Dendritic cell treated with granulocyte-macrophage colony-stimulating factor and Interleukin-4, amounts not matched to agents 40 ng/mL and 50 ng/mL, for 4 days (primary cell): ENCODE data around the gene EIF4G3.
"Not testable (repeated sequence)": the region's sequence is repeated elsewhere in the genome, so short reads cannot be mapped to it uniquely, and the experiment has no call there.

Experiments used
- H3K27ac Mint-ChIP-seq: one replicate; pipeline ENCODE4 v1.8.0; 2022; ENCODE audit warnings: mild to moderate bottlenecking, mixed read lengths
- H3K27me3 Mint-ChIP-seq: one replicate; pipeline ENCODE4 v1.8.0; 2022; ENCODE audit warnings: mild to moderate bottlenecking, mixed read lengths
- H3K36me3 Mint-ChIP-seq: one replicate; pipeline ENCODE4 v1.8.0; 2022; ENCODE audit warnings: low read depth, mixed read lengths
- H3K4me1 Mint-ChIP-seq: one replicate; pipeline ENCODE4 v1.8.0; 2022; ENCODE audit warnings: low read depth, mixed read lengths
- H3K4me3 Mint-ChIP-seq: one replicate; pipeline ENCODE4 v1.8.0; 2022; ENCODE audit warnings: mild to moderate bottlenecking, moderate library complexity, mixed read lengths
- H3K9me3 Mint-ChIP-seq: one replicate; pipeline ENCODE4 v1.8.0; 2022; ENCODE audit warnings: mixed read lengths
- intact Hi-C: fragments of 100-400 bp; cut with micrococcal nuclease; formaldehyde crosslinking; loops from one replicate; pipeline ENCODE4 v1.15.0; 2022

The EIF4G3 gene

GRCh38 chr1:21104683-21105082 lies 72.0 kb downstream of the EIF4G3 start:
- peaks cover 12% of the 10 kb centered on the region for H3K4me1 Mint-ChIP-seq
- H3K4me3 Mint-ChIP-seq: no peak overlapping the region
- no peaks in the 10 kb centered on the region for H3K27me3 Mint-ChIP-seq
- peaks cover 38% of the 10 kb centered on the region for H3K36me3 Mint-ChIP-seq
- H3K9me3 Mint-ChIP-seq: no peaks in the 10 kb centered on the region
- no peak overlapping the region for H3K27ac Mint-ChIP-seq
- intact Hi-C loops: no loop called here

- Mint-ChIP-seq H3K36me3 (peaks cover 46% of the 10 kb centered on the region), H3K4me1 (peaks cover 39% of the 10 kb centered on the region), H3K9me3 (no peaks in the 10 kb centered on the region), H3K27me3 (no peaks in the 10 kb centered on the region), H3K27ac (peak overlapping the region; percentile 81), H3K4me3 (peak overlapping the region; percentile 13)
- intact Hi-C loops: no loop called here
Observed at GRCh38 chr1:21100481-21100921, 76.2 kb downstream of the EIF4G3 start.

- H3K4me3 Mint-ChIP-seq: no peak overlapping the region
- peak overlapping the region; percentile 71 for H3K27ac Mint-ChIP-seq
- no peaks in the 10 kb centered on the region for H3K9me3 Mint-ChIP-seq
- H3K27me3 Mint-ChIP-seq: no peaks in the 10 kb centered on the region
- peaks cover 39% of the 10 kb centered on the region for H3K4me1 Mint-ChIP-seq
- peaks cover 44% of the 10 kb centered on the region for H3K36me3 Mint-ChIP-seq
- intact Hi-C loops: no loop called here
Observed at GRCh38 chr1:21099869-21100131, 76.9 kb downstream of the EIF4G3 start.

- Mint-ChIP-seq H3K27ac (peak overlapping the region; percentile 71), H3K9me3 (no peaks in the 10 kb centered on the region)
- intact Hi-C loops: no loop called here
Observed at GRCh38 chr1:21099034-21099868, 77.4 kb downstream of the EIF4G3 start.

GRCh38 chr1:21098186-21098915 lies 78.3 kb downstream of the EIF4G3 start:
- H3K4me1 Mint-ChIP-seq: peaks cover 39% of the 10 kb centered on the region
- no peak overlapping the region for H3K4me3 Mint-ChIP-seq
- H3K27ac Mint-ChIP-seq: peak overlapping the region; percentile 71
- intact Hi-C loops: no loop called here
- peaks cover 40% of the 10 kb centered on the region for H3K36me3 Mint-ChIP-seq
- no peaks in the 10 kb centered on the region for H3K9me3 Mint-ChIP-seq
- no peaks in the 10 kb centered on the region for H3K27me3 Mint-ChIP-seq

More at GRCh38 chr1:21099034-21099868, 77.4 kb downstream of the EIF4G3 start:
- no peaks in the 10 kb centered on the region for H3K27me3 Mint-ChIP-seq
- no peak overlapping the region for H3K4me3 Mint-ChIP-seq
- peaks cover 39% of the 10 kb centered on the region for H3K4me1 Mint-ChIP-seq
- peaks cover 43% of the 10 kb centered on the region for H3K36me3 Mint-ChIP-seq

GRCh38 chr1:21097729-21098128 lies 79.0 kb downstream of the EIF4G3 start:
- Mint-ChIP-seq H3K27ac (peak overlapping the region; percentile 71), H3K9me3 (no peaks in the 10 kb centered on the region), H3K4me1 (peaks cover 42% of the 10 kb centered on the region), H3K36me3 (peaks cover 37% of the 10 kb centered on the region), H3K4me3 (no peak overlapping the region), H3K27me3 (no peaks in the 10 kb centered on the region)
- intact Hi-C loops: no loop called here

- peaks cover 37% of the 10 kb centered on the region for H3K36me3 Mint-ChIP-seq
- H3K4me3 Mint-ChIP-seq: no peak overlapping the region
- peaks cover 55% of the 10 kb centered on the region for H3K4me1 Mint-ChIP-seq
- intact Hi-C loops: no loop called here
- no peaks in the 10 kb centered on the region for H3K27me3 Mint-ChIP-seq
- no peak overlapping the region for H3K27ac Mint-ChIP-seq
- H3K9me3 Mint-ChIP-seq: no peaks in the 10 kb centered on the region
Observed at GRCh38 chr1:21095976-21096375, 80.7 kb downstream of the EIF4G3 start.

- H3K9me3 Mint-ChIP-seq, H3K27ac Mint-ChIP-seq, intact Hi-C loops, H3K4me3 Mint-ChIP-seq, H3K27me3 Mint-ChIP-seq: not testable (repeated sequence)
- Mint-ChIP-seq H3K4me1 (peaks cover 54% of the 10 kb centered on the region), H3K36me3 (peaks cover 37% of the 10 kb centered on the region)
Observed at GRCh38 chr1:21094282-21094681, 82.4 kb downstream of the EIF4G3 start.

GRCh38 chr1:21093271-21093958 lies 83.3 kb downstream of the EIF4G3 start:
- intact Hi-C loops, H3K9me3 Mint-ChIP-seq, H3K27ac Mint-ChIP-seq, H3K4me3 Mint-ChIP-seq, H3K27me3 Mint-ChIP-seq: not testable (repeated sequence)
- Mint-ChIP-seq H3K36me3 (peaks cover 40% of the 10 kb centered on the region), H3K4me1 (peaks cover 54% of the 10 kb centered on the region)

GRCh38 chr1:21092545-21092944 lies 84.2 kb downstream of the EIF4G3 start:
- intact Hi-C loops: not testable (repeated sequence)

GRCh38 chr1:21091053-21091690 lies 85.5 kb downstream of the EIF4G3 start:
- intact Hi-C loops, H3K27me3 Mint-ChIP-seq, H3K9me3 Mint-ChIP-seq: not testable (repeated sequence)
- H3K27ac Mint-ChIP-seq: peak overlapping the region; percentile 89
- H3K4me1 Mint-ChIP-seq: peaks cover 46% of the 10 kb centered on the region
- peaks cover 38% of the 10 kb centered on the region for H3K36me3 Mint-ChIP-seq
- peak overlapping the region; percentile 42 for H3K4me3 Mint-ChIP-seq

More at GRCh38 chr1:21092545-21092944, 84.2 kb downstream of the EIF4G3 start:
- not testable (repeated sequence) for H3K9me3 Mint-ChIP-seq, H3K27me3 Mint-ChIP-seq, H3K4me3 Mint-ChIP-seq
- Mint-ChIP-seq H3K36me3 (peaks cover 40% of the 10 kb centered on the region), H3K27ac (peak overlapping the region; percentile 89), H3K4me1 (peaks cover 46% of the 10 kb centered on the region)

GRCh38 chr1:21090463-21090862 lies 86.2 kb downstream of the EIF4G3 start:
- intact Hi-C loops: no loop called here
- H3K36me3 Mint-ChIP-seq: peaks cover 45% of the 10 kb centered on the region
- H3K9me3 Mint-ChIP-seq: no peaks in the 10 kb centered on the region
- peaks cover 48% of the 10 kb centered on the region for H3K4me1 Mint-ChIP-seq
- H3K27ac Mint-ChIP-seq: peak overlapping the region; percentile 89
- no peak overlapping the region for H3K4me3 Mint-ChIP-seq
- H3K27me3 Mint-ChIP-seq: no peaks in the 10 kb centered on the region

- intact Hi-C loops: loop anchor here (10.0 kb wide), 1 partner anchor 85 kb away; the partner anchor contains the start of gene EIF4G3
- Mint-ChIP-seq H3K9me3 (no peaks in the 10 kb centered on the region), H3K4me1 (peaks cover 48% of the 10 kb centered on the region), H3K27ac (peak overlapping the region; percentile 89), H3K36me3 (peaks cover 42% of the 10 kb centered on the region), H3K27me3 (no peaks in the 10 kb centered on the region), H3K4me3 (peak overlapping the region; percentile 67)
Observed at GRCh38 chr1:21089731-21090130, 87.0 kb downstream of the EIF4G3 start.
